Measurements from ENCODE around the gene PCP2. TPM values are rescaled to one million over a fixed set of nuclear protein-coding genes. Genes with fewer than 3 reads are reported as not detected.

The PCP2 gene
- total and polyA plus RNA-seq, 2 of the 8 experiments (the other 6 are each of a cell fraction or from before 2014, with no cell fraction given), result not detected

DNA sequence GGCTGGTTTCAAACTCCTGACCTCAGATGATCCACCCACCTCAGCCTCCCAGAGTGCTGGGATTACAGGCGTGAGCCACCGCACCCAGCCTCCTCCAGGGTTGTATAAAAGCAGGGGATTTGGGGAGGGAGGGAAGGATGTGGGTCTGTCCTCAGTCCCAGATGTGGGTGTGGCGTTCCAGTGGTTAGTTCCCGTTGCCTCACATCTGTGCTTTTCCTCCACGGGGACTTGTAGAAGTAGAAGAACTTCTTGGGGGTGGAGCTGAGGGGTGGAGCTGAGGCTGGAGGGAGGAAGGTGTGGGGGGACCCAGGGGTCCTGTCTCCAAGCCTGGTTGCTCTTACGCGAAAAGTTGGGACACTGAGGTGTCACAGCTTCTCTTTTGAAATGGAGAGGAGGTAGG lies 42.9 kb upstream of the PCP2 start:
- no peak overlapping the region for H3K27ac ChIP-seq (ENCODE audit: low read depth, low read length)
- POLR2A ChIA-PET (ENCODE audit: partially characterized antibody), result no interaction called here
- no peak overlapping the region for H4K8ac ChIP-seq (ENCODE audit: extremely low read depth, insufficient read depth, low read length)
- no peak overlapping the region for H4K91ac ChIP-seq (replicated peaks; ENCODE audit: insufficient read length, low read length)
- FAIRE-seq, result no peak
- H3K36me3 ChIP-seq (ENCODE audit: control insufficient read depth in 2 of 4, insufficient read depth in 4 of 4, low read length in 3 of 4), result no peaks in the 10 kb centered on the region
- no peak overlapping the region for H3K14ac ChIP-seq (ENCODE audit: insufficient read length)
- no peak overlapping the region for H2BK12ac ChIP-seq (ENCODE audit: low read depth, low read length)
- peaks cover 0 to 1% (median 0%) of the 10 kb centered on the region in 4 experiments; a peak in 3 of 7 replicates for H3K4me1 ChIP-seq (replicated peaks in 1 of 4; ENCODE audit: control insufficient read depth in 3 of 4, insufficient read depth in 4 of 4, low read length in 3 of 4)
- no peaks in the 10 kb centered on the region for H4K20me1 ChIP-seq (replicated peaks in 1 of 2; ENCODE audit: control insufficient read depth in 1 of 2, insufficient read depth in 2 of 2, low read length in 2 of 2)
- peaks cover 2% of the 10 kb centered on the region; the same call in 1 of the 2 replicates for H3K23me2 ChIP-seq (ENCODE audit: low read depth, low read length)
- H3K4me2 ChIP-seq (ENCODE audit: insufficient read depth in 1 of 2, low read depth in 2 of 2, low read length in 2 of 2), result no peak overlapping the region
- no peak overlapping the region for H3K23ac ChIP-seq (ENCODE audit: insufficient read length)
- DNase-seq (ENCODE audit: low read depth in 1 of 2, low spot score in 2 of 2), result no peak
- H3K79me2 ChIP-seq (ENCODE audit: control insufficient read depth in 1 of 2, insufficient read depth in 2 of 2, low read length in 2 of 2), result no peaks in the 10 kb centered on the region; a peak in 1 of 4 replicates
- no peak for TF ChIP-seq CREB1 (IDR thresholded peaks at IDR 0.05)
- no peak for TF ChIP-seq RXRA (IDR thresholded peaks at IDR 0.05; ENCODE audit: insufficient read depth, low read depth, low read length)
- TF ChIP-seq BACH1 (IDR thresholded peaks at IDR 0.05; ENCODE audit: low read length), result no peak
- no peak for TF ChIP-seq SIX5 (IDR thresholded peaks at IDR 0.05; ENCODE audit: low read depth, low read length)
- TF ChIP-seq KDM5A (IDR thresholded peaks at IDR 0.05; ENCODE audit: low read length), result no peak
- no peak for TF ChIP-seq RAD21 (IDR thresholded peaks at IDR 0.05 in 1 of 2, conservative IDR thresholded peaks at IDR 0.05 in 1 of 2; ENCODE audit: low read depth in 2 of 2, low read length in 2 of 2)
- no peak for TF ChIP-seq SIRT6 (IDR thresholded peaks at IDR 0.05; ENCODE audit: low read length)
- TF ChIP-seq CHD2 (IDR thresholded peaks at IDR 0.05; ENCODE audit: low read length), result no peak
- TF ChIP-seq TAF1 (IDR thresholded peaks at IDR 0.05; ENCODE audit: low read depth, low read length), result no peak
- no peak for TF ChIP-seq SP1 (IDR thresholded peaks at IDR 0.05; ENCODE audit: low read depth, low read length)
- TF ChIP-seq SAP30 (IDR thresholded peaks at IDR 0.05; ENCODE audit: insufficient read depth, insufficient replicate concordance, low read length), result no peak
- TF ChIP-seq, protein P1, sequence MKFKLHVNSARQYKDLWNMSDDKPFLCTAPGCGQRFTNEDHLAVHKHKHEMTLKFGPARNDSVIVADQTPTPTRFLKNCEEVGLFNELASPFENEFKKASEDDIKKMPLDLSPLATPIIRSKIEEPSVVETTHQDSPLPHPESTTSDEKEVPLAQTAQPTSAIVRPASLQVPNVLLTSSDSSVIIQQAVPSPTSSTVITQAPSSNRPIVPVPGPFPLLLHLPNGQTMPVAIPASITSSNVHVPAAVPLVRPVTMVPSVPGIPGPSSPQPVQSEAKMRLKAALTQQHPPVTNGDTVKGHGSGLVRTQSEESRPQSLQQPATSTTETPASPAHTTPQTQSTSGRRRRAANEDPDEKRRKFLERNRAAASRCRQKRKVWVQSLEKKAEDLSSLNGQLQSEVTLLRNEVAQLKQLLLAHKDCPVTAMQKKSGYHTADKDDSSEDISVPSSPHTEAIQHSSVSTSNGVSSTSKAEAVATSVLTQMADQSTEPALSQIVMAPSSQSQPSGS (IDR thresholded peaks at IDR 0.05; ENCODE audit: low read length), result no peak
- TF ChIP-seq HDAC6 (IDR thresholded peaks at IDR 0.05; ENCODE audit: low read depth, low read length), result no peak
- H3K56ac ChIP-seq (replicated peaks; ENCODE audit: insufficient read length, low read depth, low read length), result no peak overlapping the region
- H2AFZ ChIP-seq (ENCODE audit: low read length), result no peak overlapping the region
- CTCF ChIA-PET (ENCODE audit: partially characterized antibody), result interaction anchor here (2.6 kb wide), 1 partner anchor 19 kb away, joined by 7 read pairs; no protein-coding TSS in a partner anchor
- no peaks in the 10 kb centered on the region for H3K79me1 ChIP-seq (ENCODE audit: low read depth, low read length)
- no peak overlapping the region for H2BK15ac ChIP-seq (ENCODE audit: low read length)
- no peak overlapping the region for H2AK5ac ChIP-seq (ENCODE audit: low read depth, low read length)
- no peak overlapping the region for H4K5ac ChIP-seq (ENCODE audit: insufficient read length, low read depth, low read length)
- no peak overlapping the region for H2BK120ac ChIP-seq (replicated peaks; ENCODE audit: low read depth, low read length)
- no peak overlapping the region for H3K4me3 ChIP-seq (ENCODE audit: extremely low read depth in 1 of 4, insufficient read depth in 2 of 4, low read depth in 3 of 4, low read length in 4 of 4)
- H3K9ac ChIP-seq (replicated peaks in 1 of 4; ENCODE audit: extremely low read depth in 1 of 4, low read depth in 3 of 4, low read length in 3 of 4), result no peak overlapping the region
- no peak overlapping the region for H2BK20ac ChIP-seq (ENCODE audit: low read length)
- no peak overlapping the region for H3K18ac ChIP-seq (ENCODE audit: extremely low read depth, low read length)
- no peak overlapping the region for H3K4ac ChIP-seq (replicated peaks; ENCODE audit: insufficient read length, low read depth, low read length)
- 77% methylated on average over 7 of the region's 7 CpGs; no CpG with 5 or more reads in 1 of the 2 experiments for WGBS, 2 experiments (ENCODE audit: extremely low coverage in 1 of 2, insufficient coverage in 1 of 2, insufficient read length in 1 of 2, insufficient replicate concordance in 2 of 2, low coverage in 1 of 2, low lambda C conversion rate in 2 of 2, missing lambda C conversion rate in 1 of 2)
- H3K9me3 ChIP-seq (ENCODE audit: insufficient read depth in 2 of 2, low read depth in 1 of 2, low read length in 1 of 2), result no peaks in the 10 kb centered on the region
- H3K27me3 ChIP-seq (replicated peaks in 1 of 4; ENCODE audit: control insufficient read depth in 3 of 4, extremely low read depth in 1 of 4, insufficient read depth in 3 of 4, low read length in 3 of 4), result peaks cover 0 to 8% (median 4%) of the 10 kb centered on the region in 4 experiments; a peak in 3 of 7 replicates
- no peak overlapping the region for H2BK5ac ChIP-seq (ENCODE audit: low read depth, low read length)
